GM18870 (cell line): ENCODE results near the gene PALMD.

ENCODE experiments used
- ATAC-seq: cut with Tn5 transposase; IDR thresholded peaks from one replicate; pipeline ENCODE4 v1.9.1; 2021; ENCODE audit warnings: moderate library complexity; ENCODE audit not compliant: unreplicated experiment

PALMD gene, protein sequence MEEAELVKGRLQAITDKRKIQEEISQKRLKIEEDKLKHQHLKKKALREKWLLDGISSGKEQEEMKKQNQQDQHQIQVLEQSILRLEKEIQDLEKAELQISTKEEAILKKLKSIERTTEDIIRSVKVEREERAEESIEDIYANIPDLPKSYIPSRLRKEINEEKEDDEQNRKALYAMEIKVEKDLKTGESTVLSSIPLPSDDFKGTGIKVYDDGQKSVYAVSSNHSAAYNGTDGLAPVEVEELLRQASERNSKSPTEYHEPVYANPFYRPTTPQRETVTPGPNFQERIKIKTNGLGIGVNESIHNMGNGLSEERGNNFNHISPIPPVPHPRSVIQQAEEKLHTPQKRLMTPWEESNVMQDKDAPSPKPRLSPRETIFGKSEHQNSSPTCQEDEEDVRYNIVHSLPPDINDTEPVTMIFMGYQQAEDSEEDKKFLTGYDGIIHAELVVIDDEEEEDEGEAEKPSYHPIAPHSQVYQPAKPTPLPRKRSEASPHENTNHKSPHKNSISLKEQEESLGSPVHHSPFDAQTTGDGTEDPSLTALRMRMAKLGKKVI

DNA sequence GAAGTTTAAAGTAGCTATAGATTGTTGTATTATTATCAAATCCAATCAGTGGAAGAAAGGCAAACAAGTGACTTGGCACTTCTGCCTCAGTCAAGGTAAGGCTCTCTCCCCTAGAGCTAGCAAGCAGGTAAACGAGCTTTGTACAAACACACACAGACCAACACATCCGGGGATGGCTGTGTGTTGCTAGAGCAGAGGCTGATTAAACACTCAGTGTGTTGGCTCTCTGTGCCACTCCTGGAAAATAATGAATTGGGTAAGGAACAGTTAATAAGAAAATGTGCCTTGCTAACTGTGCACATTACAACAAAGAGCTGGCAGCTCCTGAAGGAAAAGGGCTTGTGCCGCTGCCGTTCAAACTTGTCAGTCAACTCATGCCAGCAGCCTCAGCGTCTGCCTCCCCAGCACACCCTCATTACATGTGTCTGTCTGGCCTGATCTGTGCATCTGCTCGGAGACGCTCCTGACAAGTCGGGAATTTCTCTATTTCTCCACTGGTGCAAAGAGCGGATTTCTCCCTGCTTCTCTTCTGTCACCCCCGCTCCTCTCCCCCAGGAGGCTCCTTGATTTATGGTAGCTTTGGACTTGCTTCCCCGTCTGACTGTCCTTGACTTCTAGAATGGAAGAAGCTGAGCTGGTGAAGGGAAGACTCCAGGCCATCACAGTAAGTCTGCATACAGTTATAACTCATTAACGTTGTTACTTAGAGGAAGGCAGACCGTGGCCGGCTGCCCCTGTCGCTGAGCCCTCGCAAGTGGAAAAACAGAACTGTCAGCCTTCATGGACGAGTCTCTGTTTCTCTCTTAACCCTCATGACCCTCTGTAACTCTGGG lies at the start of gene PALMD:
TSS of gene PALMD (plus strand) at position 415 of the 833 bp plus-strand sequence. CDS start at position 620, 205 bp downstream.
- ATAC-seq: no peak

DNA sequence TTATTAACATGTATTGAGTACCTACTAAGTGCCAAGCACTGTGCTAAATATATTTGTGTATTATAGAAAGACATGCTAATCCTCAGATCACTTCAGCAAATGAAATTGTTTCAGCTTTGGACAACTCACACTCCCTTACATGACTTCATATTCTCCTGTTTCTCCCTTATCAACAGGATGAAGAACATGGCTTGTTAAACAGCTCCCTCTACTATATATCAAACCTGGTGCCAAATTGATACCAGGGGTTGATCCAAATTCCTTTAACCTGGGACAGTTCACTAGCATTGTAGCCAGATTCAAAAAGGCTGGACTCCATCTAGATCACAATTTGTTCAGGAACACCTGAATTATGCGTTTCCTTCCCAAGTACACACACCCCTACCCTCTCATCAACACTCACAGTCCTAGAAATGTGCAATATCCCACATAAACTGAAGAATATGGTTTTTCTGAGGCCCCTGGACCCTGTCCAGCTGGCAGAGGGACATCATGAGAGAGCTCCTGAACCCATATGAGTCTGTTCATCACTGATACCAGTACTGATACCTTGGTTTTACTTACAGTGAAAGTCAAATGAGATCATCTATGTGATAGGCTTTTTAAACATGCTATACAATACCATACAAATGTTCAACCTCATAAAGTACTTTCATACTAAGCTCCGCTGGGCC lies 47.0 kb upstream of the PALMD start:
- no peak for ATAC-seq

DNA sequence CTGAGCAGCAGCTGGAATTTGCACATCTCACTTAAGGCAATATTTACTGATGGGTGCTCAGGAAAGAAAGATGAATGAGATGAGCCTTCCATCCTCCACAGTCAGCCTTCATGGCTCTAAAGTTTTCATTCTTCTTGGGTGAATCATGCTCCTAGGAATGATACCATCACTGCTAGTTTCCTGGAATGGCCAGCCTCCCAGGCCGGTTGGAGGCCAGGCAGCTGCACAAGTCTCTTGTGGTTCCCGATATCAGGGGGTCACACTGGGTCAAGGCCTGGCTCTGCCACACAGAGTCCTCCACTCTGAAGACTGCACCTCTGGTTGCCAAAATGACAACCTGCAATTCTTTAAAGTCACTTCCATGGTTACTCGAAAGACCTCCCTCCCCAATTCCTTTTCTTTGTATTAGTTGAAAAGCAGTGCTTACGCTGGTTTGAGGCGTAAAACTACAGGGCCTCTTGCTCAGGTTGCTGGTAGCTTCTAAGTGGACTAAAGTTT lies 46.2 kb upstream of the PALMD start:
- ATAC-seq: no peak

DNA sequence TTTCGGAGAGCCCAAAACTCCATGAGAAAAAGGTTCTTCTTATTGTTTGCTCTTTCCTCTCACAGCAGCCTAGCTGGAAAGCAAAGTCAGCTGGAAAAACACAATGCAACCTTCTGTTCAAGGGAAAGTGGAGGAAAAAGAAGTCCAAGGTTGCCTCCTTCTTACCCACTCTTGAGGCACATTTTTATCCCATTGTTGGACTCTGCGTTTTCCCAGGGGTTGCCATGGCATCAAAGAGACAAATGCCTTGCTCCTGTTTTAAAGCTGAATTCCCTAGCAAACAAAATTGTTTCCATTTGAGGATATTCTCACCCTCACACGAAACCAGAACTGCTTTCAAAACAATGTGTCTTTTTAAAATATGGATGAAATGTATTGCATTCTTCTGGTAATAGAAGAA lies 45.1 kb upstream of the PALMD start:
- no peak for ATAC-seq

DNA sequence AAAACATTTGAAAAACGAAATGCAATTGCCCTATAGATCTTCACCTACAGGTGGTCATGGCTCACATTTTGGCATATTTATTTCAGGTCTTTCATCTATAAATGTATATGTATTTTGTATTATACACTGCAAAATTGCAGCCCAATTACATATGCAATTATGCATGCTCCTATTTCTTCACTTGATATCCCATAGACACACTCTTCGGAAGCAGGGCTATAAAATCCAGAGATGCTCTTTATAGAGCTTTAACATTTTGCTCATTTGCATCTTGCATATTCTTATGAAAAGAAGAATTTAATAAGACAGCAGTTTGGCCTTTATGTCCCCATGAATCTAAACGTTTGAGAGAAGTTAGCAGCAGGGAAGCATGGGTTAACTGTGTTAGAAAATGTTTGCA lies 44.7 kb upstream of the PALMD start:
- no peak for ATAC-seq

DNA sequence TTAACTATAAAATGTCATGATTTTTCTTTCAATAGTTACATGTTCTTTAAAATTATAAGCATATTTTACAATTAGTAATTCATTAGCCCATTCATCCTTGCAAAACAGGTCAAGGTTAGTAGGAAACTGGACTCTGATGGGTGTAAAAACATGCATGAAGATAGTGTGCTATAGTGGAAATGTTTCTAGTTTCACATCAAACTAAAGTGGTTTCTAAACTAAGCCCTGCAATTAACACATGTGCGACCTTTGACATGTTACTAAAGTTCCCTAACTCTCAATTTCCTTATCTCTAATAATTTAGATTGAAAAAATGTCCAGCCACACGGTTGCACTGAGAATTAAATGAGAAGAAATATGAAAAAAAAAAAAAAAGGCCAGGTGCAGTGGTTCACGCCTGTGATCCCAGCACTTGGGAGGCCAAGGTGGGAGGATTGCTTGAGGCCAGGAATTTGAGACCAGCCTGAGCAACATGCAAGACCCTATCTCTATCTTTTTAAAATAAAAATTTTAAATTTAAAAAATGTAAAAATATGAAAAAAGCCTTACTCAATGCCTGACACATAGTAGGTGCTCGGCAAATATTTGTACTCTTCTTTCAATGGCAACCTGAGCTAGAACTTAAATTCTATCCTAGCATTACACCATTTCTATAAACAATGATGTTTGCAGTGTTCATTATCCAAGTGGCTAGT lies 44.1 kb upstream of the PALMD start:
- no peak for ATAC-seq

DNA sequence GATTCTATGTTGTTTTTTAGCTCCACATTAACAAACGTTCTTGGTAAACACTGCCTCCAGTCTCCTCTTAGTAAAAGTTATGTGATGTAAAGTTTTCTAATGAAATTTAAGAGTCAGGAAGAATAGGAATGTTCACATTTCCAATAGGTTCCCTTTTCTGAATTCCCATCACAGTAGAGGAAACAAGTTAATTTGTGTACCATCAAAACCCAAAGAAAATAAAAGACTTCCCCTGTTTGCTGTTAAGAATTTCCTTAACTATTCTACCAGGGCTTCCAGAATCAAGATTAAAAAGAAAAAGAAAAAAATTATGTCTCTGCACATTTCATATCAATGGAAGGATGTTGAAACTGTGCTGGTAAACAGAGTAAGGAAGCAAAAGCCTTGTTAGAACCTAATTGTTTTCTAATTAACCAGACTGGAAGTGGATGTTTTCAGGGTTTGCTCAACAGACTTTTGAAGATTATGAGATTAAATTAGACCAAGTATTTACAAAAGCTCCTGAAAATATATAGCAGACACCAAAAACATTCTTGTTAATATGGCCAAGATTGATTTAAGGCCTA lies 43.4 kb upstream of the PALMD start:
- ATAC-seq: no peak

DNA sequence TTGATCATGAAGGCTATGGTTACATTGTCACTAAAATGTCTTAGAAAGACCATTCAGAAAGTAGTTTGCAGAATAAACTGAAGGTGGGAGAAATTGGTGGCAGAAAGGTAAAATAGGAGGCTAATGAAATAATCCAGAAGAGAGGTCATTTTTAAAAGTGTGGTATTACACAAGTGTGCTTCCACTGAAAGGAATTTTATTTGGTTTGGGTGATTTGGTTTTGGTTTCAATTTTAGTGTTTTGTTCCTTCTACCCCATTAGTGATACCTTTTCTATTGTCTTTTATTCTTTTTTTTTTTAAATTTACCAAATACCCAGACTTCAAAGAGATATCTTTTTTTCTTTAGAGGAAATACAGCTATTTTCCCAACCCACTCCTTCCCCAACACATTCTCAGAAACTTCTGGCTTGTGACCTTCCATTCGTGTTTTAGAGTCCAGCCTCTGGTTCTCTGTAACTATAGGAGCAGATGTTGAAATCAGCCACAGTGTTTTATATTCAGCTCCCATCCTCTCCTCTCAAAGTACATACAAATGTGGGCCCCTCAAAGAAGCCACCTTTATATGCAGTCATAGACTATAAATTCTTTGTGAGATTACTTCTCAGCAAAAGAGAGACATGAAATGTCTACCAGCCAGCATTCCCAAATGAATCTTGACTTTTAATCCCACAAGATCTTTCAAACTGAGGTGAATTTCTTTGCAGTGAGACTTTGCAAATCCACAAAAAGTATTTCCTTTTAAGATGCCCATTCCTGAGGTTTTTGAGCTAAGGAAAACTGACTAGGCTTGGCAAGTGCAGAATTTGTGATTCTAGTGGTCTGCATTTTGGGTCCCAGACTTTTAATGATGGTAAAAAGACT lies 42.0 kb upstream of the PALMD start:
- peak; percentile 52 for ATAC-seq

DNA sequence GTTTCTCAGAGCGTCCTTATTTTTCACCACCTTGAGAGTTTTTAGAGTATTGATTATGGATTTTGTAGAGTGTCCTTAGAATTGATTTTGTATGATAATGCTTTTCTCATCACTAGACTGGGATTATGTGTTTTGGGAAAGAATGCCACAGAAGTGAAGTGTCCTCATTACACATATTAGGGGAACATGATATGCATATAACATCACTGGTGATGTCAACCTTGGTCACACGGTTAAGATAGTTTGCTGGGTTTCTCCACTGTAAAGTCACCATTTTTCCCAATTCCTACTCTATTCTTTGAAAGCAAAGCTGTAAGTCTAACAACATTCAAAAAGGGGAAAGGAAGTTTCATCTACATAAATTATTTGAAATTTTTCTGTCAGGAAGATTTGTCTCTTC lies 39.6 kb upstream of the PALMD start:
- ATAC-seq: no peak

DNA sequence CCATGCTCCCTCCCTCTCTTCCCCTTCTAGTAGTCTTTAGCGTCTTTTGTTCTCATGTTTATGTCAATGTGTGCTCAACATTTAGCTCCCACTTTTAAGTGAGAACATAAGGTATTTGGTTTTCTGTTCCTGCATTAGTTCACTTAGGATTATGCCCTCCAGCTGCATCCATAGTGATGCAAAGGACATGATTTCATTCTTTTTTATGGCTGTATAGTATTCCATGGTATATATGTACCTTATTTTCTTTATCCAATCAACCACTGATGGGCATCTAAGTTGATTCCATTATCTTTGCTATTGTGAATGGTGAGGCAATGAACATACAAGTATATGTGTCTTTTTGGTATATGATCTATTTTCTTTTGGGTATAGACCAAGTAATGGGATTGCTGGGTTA lies 38.3 kb upstream of the PALMD start:
- ATAC-seq: no peak

DNA sequence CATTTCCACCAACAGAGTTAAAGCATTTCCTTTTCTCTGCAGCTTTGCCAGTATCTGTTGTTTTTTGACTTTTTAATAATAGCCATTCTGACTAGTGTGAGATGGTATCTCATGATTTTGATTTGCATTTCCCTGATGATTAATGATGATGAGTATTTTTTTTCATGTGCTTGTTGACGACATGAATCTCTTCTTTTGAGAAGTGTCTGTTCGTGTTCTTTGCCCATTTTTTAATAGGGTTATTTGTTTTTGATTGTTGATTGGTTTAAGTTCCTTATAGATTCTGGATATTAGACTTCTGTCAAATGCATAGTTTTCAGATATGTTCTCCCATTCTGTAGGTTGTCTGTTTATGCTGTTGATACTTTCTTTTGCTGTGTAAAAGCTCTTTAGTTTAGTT lies 37.9 kb upstream of the PALMD start:
- no peak for ATAC-seq

DNA sequence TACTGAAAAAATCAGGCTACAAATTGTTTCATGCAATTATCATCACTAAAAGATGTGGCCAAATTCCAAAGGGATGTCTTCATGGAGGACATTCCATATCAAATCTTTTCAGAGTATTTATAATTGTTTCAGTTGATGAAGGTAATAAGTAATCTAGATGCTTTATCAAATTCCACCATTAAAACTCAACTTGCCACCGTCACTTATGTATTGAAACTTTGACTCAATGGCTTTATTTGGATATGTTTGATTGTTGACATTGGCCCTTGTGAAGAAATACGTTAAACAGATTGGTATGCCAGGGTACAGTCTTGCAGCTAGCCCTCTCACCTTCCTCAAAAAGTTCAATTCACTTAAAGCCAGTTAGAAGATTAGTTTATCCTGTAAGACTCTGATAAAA lies 32.2 kb upstream of the PALMD start:
- no peak for ATAC-seq

DNA sequence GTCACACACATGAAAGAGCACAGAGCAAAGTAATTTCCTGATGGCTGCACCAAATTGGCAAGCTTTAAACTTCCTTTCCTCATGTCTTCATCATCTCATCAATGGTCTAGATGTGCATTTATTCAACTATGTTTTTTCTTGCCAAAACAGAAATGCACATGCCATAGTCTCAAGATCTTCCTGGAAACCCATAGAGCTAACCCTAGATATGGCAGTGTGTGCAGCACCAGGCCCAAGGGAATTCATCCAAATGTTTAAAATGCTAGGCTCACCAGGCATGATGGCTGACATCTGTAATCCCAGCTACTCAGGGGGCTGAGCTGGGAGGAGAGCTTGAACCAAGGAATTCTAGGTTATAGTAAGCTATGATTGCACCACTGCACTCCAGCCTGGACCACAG lies 31.2 kb upstream of the PALMD start:
- no peak for ATAC-seq

DNA sequence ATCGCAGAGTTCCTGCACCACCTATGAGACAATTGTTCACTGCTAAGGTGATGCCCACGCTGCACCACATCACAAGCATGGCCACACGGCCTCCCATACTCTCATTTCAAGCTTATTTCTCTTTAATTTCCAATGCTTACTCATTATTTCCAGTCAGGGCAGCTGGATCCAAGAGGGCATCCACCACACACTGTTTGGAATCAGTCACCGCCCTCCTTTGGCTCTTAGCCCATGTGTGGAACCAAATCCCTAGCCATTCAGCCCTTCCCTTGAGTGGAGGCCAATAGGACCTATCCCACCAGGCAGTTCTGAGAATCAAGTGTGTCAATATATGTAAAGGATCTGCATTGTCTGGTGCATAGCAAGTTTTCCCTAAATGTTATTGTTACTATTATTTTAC lies 26.3 kb upstream of the PALMD start:
- no peak for ATAC-seq

DNA sequence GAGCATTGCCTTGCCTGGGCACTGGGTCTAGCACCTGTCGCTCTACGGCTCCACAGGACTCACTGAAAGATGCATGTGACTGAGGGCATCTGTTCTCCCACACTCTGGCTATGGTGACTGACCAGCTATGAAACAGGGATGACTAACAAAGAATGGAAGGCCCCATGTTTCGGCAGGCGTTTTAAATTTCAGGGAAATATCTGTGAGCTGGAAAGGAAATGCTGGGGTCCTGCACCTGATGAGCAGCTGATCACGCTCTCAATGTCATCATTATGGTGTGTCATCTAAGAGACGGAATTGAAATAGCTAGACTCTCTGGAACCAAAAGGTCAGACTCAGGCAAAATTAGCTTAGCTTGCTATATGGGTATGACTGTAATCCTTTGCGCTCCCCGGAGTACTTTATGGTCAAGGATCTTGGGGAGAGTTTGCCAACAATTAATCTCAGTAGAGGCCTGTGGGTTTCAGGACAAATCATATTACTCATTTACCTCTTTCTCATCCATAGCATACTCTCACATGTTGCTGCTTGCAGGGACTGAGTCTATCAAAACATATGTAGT lies 24.5 kb upstream of the PALMD start:
- no peak for ATAC-seq

DNA sequence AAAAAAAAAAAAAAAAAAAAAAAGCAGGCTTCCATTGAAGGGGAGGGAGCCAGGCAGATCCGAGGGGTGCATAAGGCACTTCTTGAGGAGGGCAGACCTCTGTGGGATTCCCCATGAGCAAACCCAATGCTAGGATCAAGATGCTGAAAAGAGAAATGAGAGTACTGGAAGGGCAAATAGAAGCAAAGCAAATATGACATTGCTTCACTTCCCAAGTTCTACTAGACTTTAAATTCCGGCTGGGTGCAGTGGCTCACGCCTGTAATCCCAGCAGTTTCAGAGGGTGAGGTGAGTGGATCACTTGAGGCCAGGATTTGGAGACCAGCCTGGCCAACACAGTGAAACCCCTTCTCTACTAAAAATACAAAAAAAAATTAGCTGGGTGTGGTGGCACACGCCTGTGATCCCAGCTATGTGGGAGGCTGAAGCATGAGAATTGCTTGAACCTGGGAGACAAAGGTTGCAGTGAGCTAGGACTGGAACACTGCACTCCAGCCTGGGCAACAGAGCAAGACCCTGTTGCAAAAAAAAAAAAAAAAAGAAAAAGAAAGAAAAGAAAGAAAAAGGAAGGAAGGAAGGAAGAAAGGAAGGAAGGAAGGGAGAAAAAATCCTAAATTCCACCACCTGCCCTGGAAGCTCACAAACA lies 23.1 kb upstream of the PALMD start:
- ATAC-seq: no peak

DNA sequence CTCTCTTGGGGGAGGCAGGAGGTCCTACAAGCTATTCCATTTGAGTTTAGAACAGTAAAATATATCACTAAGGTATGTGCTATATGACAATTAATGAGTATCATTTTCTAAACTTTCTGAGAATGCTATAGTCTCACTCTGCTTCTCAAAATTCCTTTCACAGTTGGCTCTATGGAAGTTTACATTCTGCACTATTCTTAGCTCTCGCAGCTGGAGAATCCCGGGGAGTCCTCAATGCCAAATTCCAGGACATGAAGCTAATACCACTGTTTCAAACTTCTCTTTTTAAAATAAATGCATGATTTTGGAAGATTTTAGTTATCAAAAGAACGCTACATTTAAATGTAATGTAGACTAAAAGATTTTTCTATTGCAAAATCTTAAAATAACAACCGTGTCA lies 22.4 kb upstream of the PALMD start:
- ATAC-seq: no peak

DNA sequence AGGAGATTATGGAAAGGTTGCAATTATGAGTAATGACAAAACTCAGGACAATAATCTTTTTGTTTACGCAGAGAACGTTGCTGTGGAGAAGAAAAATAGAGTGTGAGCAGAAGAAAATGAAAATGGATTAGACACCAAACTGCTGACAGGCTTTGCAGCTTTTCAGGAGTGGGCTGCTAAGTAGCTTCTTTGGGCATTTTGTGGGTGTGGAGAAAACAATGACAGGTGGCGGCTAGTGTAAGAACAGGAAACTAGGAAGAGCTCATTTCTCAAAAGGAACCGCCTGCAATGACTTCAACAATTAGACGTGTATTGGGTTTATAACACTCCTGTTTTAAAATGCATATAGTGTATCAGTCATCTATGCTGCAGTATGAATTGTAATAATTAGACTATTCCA lies 18.3 kb upstream of the PALMD start:
- no peak for ATAC-seq

DNA sequence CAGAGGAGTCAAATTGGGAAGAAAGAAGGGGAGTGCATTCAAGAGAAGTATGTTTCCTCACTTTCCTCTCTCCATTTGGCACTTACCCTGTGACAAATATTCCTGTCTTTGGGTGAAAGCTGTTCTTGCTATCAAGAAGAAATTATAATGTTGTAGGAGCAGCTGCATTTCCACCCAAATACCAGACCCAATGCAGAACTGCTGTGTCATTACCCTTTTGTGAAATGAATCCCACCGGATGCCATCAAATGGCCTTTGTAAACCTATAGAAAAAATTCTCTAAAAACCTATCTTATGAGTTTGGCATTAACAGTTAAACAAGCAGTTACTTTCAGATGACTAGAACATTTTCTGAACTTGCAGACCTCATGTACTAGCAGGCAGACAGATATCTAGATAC lies 16.7 kb upstream of the PALMD start:
- ATAC-seq: no peak
